CD4-positive, alpha-beta T cell treated with Interleukin-17A for 4 hours (primary cell): Measurements from ENCODE around the gene APOL1.
"Not testable (repeated sequence)": the region's sequence is repeated elsewhere in the genome, so short reads cannot be mapped to it uniquely, and the experiment has no call there.

ENCODE experiments used
- DNase-seq: peaks from one replicate; pipeline ENCODE4 v3.0.0-alpha.2; 2020; ENCODE audit warnings: mixed read lengths

The APOL1 gene

GRCh38 chr22:36271231-36271630 lies 18.3 kb downstream of the APOL1 start:
- DNase-seq = not testable (repeated sequence)

DNA sequence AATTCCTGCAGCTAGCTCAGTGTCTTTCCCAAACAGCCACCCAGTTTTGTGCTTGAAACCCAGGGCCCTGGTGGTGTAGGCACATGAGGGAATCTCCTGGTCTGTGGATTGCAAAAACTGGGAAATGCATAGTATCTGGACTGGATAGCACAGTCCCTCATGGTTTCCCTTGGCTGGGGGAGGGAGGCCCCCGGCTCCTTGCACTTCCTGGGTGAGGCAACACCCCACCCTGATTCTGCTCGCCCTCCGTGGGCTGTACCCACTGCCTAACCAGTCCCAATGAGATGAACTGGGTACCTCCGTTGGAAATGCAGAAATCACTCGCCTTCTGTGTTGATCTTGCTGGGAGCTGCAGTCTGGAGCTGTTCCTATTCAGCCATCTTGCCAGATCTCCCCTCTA lies 19.0 kb downstream of the APOL1 start:
- not testable (repeated sequence) for DNase-seq

DNA sequence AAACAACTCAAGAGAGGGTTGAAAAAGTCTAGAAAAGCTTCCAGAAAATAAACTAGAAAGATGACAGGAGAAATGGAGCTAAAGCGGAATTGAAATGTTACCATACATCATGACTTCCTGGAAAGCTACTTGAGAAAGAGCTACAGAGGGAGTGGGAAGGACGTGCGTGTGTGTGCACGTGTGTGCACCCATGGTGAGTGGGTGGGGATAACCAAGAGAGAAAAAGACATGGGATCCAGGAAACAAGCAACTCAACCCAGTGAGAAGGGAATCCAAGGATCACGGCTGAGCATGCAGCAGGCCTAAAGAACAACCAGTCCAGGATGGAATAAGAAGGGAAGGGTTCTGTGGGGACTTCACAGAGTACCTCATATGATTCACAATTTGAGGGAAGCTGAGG lies 21.6 kb downstream of the APOL1 start:
- DNase-seq = no peak

DNA sequence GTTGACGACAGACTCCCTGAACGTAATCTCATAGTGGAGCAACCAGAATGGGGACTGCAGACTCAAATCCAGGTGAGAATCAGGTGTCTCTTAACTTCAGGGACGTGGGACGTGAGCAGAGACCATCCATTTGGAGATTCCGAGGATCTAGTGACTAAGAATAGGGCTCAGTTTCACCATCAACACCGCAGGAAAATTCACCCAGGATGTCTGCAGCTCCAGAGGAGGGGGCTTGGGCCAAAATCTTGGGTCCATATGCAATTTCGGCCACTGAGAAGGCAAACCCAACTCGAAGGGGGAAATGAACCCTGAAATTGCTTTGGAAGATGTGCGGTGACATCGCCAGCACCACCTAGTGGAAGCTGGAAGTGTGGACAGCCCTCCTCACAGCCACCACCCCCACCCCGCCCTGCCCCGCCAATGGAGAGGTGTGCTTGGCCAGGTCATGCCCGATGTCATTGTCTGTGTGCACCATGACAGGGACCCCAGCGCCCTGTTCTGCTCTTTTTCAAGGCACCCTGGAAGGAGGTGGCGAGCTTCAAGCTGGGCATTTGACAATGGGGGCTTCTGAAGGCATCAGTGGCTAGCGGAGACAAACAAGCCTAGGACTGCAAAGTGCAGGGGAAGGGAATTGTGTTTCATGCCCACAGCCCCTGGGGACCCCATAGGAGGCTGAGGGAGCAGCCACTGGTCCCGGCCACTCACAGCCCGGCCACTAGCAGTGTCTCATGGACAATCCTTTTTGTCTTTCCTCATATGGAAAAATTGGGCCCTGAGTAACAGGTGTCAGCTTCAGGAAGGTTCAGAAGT lies 24.8 kb downstream of the APOL1 start:
- peak; percentile 76 for DNase-seq

DNA sequence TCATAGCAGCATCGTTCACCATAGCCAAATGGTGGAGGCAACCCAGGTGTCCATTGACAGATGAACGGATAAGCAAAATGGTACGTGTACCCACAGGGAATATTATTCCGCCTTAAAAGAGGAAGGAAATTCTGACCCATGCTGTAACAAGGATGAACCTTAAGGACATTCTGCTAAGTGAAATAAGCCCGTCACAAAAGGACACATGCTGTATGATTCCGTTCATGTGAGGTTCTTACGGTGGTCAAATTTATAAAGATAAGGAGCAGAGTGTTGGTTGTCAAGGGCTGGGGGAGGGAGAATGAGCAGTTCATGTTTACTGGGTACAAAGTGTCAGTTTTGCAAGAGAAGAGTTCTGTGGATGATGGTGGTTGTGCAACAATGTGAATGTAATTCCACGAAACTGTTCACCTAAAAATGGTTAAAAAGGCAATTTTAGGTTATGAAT lies 26.3 kb downstream of the APOL1 start:
- no peak for DNase-seq

DNA sequence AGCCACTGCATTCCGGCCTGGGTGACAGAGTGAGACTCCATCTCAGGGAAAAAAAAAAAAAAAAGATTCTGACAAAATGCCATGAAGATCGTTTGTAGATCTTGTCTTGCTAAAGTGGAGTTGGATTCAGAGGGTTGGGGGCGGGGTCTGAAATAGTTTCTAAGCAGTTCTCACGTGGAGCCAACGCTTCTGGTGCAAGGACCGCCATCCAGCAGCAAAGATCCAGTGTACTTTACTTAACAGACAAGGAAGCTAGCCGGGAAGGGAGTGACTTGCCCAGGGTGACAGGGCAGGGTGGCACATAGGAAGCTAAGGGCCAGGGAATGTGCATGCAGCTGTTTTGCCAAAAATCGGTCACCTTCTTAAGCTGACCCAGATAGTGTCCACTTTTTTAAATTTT lies 27.4 kb downstream of the APOL1 start:
- no peak for DNase-seq

GRCh38 chr22:36281781-36282327 lies 28.9 kb downstream of the APOL1 start:
- no peak for DNase-seq

GRCh38 chr22:36282328-36282831 lies 29.4 kb downstream of the APOL1 start:
- DNase-seq = no peak

DNA sequence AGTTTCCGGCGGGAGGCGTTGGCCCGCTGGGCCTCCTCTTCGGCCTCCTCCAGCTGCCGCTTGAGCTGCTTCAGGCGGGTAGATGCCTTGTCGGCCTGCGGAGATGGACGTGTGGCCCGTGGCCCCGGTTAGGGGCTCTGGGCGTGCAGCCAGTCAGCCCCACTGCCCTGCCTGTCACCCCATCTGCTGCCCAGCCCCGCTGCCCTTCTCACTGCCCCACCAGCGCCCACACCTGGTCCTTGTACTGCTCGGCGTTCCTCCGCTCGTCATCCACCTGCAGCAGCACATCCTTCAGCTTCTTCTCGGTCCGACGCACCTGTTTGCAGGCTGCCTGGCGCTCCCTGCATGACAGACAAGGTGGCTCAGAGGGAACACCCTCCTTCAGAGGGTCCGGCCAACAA lies 31.2 kb downstream of the APOL1 start:
- DNase-seq = no peak

DNA sequence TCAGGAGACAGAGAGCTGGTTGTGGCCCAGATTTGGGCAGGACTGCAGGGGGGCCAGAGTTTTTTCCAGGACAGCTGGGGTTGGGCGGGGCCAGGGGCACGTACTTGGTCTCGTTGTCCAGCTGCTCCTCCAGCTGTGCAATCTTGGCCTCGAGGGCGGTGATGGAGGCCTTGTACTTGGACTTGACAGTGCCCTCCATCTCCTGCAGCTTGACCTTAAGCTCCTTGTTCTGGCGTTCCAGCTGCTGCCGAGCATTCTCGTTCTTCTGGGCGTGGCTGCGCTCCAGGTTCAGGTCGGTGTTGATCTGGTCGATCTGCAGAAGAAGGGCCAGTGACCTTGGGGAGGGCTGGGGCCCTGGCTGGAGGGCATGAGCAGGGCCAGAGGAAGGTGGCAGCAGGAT lies 32.1 kb downstream of the APOL1 start:
- DNase-seq = no peak

DNA sequence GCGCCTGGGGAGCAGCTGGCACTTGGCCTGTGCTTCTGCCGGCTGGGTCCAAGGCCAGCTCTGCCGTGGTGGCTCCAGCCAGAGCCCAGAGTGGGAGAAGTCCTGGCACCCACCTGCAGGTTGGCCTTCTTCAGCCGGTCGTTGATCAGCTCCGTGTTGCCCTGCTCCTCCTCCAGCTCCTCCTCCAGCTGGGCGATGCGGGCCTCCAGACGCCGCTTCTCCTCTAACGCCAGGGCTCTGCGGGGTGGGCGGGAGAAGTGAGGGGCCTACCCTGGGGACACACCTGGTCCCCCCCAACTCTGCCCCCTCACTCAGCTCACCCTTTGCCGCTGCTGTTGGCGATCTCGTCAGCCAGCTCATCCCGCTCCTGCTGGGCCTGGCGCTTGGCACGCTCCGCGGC lies 32.6 kb downstream of the APOL1 start:
- DNase-seq = no peak

DNA sequence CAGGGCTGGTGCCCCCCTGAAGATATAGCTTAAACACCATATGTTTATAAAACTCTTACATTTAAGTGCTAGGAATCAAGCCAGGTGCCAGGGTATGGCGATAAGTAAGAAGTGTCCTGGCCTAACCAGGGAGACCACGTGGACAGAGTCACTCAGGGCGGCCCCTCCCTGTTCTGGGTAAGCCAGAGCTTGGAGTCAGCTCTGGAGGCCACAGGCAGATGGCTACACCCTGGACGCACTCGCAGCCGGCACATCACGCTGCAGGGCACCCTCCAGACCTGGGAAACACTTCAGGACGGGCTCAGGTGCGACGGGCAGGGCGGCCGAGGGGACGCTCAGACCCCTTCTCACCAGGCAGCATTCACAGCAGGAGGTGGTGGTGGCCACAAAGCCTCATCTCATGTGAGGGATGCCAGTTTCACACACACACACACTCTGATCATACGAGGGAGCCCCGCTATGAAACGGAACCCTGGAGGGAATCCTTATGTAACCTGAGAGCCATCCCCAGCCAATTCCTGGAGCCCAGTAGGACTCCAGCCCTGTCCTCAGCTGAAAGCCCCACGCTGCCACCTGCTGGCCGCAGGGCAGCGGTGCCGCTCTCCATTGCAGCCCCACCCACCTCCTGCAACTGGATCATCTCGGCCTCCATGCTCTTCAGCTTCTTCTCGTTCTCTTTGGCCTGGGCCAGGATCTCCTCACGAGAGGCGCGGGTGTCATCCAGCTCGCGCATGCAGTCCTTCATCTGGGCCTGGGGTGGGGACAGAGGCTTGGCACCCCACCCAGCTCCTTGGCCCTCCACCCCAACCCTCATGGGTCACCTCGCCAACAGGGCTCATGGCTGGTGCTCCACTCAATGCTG lies 33.4 kb downstream of the APOL1 start:
- DNase-seq = peak; percentile 74

DNA sequence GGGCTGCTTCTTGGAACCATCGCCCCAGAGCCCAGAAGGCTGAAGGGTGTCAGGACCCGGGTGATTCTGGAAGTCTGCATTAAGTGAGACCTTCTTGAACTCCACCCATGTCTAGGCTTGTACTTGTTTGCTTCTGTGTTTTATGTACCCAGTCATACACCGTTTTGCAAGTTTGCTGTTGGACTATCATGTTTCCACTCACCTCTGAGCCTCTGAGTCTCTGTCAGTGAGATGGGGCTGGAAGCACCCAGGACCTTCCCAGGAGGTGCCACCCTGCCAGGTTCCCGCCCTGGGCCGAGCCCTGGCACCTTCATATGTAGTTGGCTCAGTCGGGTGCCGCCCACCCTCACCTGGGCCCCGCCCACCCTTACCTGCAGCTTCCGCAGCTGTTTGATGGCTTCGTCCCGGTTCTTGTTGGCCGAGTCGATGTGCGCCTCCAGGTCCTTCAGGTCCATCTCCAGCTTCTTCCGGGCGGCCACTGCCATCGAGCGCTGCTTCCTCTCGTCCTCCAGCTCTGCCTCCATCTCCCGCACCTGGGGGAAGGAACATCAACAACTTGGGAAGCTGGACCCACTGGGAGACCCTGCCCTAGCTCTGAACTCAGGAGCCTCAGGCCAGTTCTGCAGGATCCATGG lies 35.1 kb downstream of the APOL1 start:
- no peak for DNase-seq

DNA sequence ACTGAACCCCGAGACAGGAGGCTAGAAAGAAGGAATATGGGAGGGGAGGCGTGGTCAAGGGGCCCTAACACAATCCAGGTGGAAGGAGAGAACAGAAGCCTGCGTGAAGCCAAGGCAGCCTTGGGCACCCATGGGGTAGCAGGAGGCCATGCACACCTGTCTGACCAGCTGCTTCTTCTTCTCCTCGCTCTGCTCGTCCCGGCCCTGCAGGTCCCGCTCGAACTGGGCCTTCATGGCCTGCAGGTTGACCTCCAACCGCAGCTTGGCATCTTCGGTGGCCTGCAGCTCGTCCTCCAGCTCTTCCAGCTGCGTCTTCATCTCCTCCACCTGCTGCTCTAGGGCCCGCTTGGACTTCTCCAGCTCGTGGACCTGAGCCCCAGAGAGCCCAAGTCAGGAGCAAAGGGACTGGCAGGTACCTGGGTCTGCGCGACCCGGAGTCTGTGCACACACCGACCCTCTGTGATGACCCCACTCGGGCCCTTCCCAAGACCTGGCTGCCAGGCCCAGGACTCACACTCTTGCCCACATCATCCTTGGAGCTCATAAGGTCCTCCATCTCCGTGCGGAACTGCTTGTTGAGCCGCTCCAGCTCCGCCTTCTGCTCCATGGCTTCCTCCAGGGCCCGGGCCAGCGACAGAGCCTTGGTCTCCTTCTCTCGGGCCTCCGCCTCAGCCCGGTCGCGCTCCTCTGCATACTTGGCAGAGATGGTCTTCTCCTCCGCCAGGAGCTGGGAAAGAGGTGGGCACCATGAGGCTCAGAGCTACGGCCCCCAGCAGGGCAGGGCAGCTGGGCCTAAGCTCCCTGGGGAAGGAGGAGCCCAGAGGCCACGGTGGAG lies 35.9 kb downstream of the APOL1 start:
- no peak for DNase-seq

GRCh38 chr22:36289406-36289870 lies 36.5 kb downstream of the APOL1 start:
- DNase-seq = no peak

DNA sequence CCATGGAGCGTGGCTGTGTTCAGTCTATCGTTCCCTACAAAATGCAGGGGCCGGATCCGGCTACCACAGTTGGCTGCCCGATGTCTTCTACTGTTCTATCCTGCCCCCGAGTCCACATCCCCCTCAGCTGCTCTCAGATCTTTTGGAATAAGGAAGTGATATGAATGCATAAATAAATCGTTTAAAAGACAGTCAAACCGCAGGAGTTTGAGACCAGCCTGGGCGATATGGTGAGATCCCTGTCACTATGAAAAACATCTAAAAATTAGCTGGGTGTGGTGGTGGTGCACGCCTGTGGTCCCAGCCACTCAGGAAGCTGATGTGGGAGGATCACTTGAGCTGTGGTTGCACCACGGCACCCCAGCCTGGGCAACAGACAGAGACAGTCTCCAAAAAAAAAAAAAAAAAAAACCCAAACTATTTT lies 37.0 kb downstream of the APOL1 start:
- peak; percentile 52 for DNase-seq

GRCh38 chr22:36290391-36291075 lies 37.6 kb downstream of the APOL1 start:
- DNase-seq = not testable (repeated sequence)

DNA sequence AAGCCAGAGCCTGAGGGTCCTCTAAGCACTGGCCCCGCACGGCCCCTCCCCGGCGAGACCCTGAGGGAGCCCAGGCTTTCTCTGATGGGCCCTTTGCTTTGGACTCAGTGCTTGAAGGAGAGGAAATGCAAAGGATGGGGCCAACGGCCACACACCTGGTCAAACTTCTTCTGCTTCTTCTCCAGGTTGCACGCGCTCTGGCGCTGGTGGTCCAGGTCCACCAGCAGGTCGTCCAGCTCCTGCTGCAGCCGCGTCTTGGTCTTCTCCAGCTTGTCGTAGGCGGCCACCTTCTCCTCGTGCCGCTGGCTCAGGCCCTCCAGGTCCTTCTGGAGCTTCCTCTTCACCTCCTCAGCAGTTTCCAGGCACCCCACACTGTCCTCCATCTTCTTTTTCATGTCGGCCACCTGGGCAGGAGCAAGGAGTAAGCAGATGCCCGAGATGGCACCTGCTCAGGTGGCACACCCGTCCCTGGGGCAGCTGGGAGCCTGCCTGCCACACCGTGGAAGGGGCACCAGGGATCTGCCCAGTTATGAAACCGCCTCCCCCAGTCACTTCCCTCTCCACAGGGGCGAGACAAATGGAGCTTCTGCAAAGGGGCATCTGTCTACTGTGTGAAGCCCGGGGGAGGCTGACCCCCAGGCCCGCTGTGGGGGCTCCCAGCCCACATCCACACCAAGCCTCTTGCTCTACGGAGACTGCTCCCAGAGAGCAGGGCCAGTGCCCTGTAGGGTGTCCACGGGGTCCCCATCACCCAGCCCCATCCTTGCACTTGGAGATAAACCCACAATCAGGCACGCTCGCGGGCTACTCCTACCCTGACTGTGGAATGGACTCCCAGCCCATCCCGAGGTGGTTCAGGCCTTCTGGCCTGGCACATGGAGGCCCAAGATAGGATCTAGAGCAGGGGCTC lies 39.2 kb downstream of the APOL1 start:
- no peak for DNase-seq

DNA sequence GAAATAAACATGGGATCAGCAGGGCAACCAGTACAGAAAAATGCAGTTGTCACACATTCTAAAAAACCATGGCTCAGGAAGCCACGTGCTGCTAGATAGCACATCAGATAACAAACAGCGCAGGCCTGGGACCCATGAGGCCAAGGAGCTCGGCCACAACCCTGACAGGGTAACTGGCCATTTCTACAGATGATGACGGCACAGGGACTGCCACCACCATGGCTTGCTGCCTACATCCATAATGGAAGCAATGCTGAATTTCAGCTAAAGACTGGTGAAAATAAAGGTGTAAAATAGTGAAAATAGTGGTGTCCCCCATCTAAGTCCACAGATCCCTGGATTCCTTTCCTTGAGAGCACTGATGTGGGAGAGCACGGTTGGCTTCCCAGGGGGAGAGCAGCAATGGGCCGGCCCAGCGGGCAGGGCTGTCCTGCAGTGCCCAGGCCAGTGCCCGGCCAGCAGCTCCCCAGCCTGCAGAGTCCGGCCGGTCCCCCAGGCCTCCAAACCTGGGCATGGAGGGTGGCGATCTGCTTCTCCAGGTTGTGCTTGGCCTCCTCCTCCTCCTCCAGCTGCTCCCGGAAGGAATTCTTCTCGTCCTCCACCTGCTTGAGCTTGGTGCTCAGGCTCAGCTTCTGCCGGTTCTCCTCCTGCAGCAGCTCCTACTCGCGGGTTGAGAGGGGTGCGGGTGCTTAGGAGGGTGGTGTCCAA lies 40.0 kb downstream of the APOL1 start:
- no peak for DNase-seq
